ENCODE measurements around the gene ABHD6. TPM values are rescaled to one million over a fixed set of nuclear protein-coding genes. Genes with fewer than 3 reads are reported as not detected.

Gene ABHD6
- total RNA-seq, 2 donors from 2014 or later: 4.1 to 7.3 TPM

- ATAC-seq (replicated peaks in 1 of 2) (no peak), DNase-seq (no peak)
- Mint-ChIP-seq H3K36me3 (ENCODE audit: insufficient read depth in 2 of 2) (peaks cover 2 to 20% of the 10 kb centered on the region in 2 donors), H3K4me1 (ENCODE audit: low read depth) (peaks cover 29% of the 10 kb centered on the region), H3K27ac (no peak overlapping the region), H3K27me3 (ENCODE audit: low read depth) (no peaks in the 10 kb centered on the region), H3K9me3 (no peaks in the 10 kb centered on the region), H3K4me3 (no peak overlapping the region)
Observed at GRCh38 chr3:58341376-58341775, 103.8 kb downstream of the ABHD6 start.

GRCh38 chr3:58342676-58343075 lies 105.1 kb downstream of the ABHD6 start:
- H3K27me3 Mint-ChIP-seq (ENCODE audit: low read depth): no peaks in the 10 kb centered on the region
- no peak for ATAC-seq (replicated peaks in 1 of 2)
- H3K4me3 Mint-ChIP-seq: no peak overlapping the region
- H3K4me1 Mint-ChIP-seq (ENCODE audit: low read depth): peaks cover 30% of the 10 kb centered on the region
- no peak for DNase-seq
- no peak overlapping the region for H3K27ac Mint-ChIP-seq
- H3K9me3 Mint-ChIP-seq: no peaks in the 10 kb centered on the region
- H3K36me3 Mint-ChIP-seq (ENCODE audit: insufficient read depth in 2 of 2): peaks cover 2 to 17% of the 10 kb centered on the region in 2 donors

Other genes starting within 250 kb of the ABHD6 start
- gene FLNB, start 229.4 kb upstream of the ABHD6 start, total RNA-seq: 10 to 100 TPM; 46.1 to 56.7 TPM
- not detected for gene DNASE1L3, start 26.8 kb upstream of the ABHD6 start, total RNA-seq
- gene RPP14, start 68.5 kb downstream of the ABHD6 start, total RNA-seq: 10 to 100 TPM; 16.6 to 17.2 TPM
- 10 to 100 TPM in 1 of 2 donors, 1 to 10 TPM in 1; 7.9 to 11.4 TPM for gene HTD2, start 68.7 kb downstream of the ABHD6 start, total RNA-seq
- gene PXK, start 95.1 kb downstream of the ABHD6 start, total RNA-seq: 10 to 100 TPM; 76.1 to 79.0 TPM
- gene PDHB, start 196.0 kb downstream of the ABHD6 start, total RNA-seq: 10 to 100 TPM; 36.9 to 40.5 TPM

Measured in activated T-cell treated with anti-CD3 and anti-CD28 coated beads, Interleukin-2, amount 50 U/mL, for 72 hours (primary cell).